Hepatic stellate cell (primary cell): Measurements from ENCODE around the gene ZBP1.
"Not testable (repeated sequence)": the region's sequence is repeated elsewhere in the genome, so short reads cannot be mapped to it uniquely, and the experiment has no call there.

Experiments used
- DNase-seq: peaks from one replicate; pipeline ENCODE4 v3.0.0; 2011; ENCODE audit warnings: low spot score

Gene ZBP1

GRCh38 chr20:57647006-57647932 is 27.0 kb upstream of the ZBP1 start:
- DNase-seq, result no peak

GRCh38 chr20:57638895-57639236 is 18.6 kb upstream of the ZBP1 start:
- DNase-seq, result no peak

DNA sequence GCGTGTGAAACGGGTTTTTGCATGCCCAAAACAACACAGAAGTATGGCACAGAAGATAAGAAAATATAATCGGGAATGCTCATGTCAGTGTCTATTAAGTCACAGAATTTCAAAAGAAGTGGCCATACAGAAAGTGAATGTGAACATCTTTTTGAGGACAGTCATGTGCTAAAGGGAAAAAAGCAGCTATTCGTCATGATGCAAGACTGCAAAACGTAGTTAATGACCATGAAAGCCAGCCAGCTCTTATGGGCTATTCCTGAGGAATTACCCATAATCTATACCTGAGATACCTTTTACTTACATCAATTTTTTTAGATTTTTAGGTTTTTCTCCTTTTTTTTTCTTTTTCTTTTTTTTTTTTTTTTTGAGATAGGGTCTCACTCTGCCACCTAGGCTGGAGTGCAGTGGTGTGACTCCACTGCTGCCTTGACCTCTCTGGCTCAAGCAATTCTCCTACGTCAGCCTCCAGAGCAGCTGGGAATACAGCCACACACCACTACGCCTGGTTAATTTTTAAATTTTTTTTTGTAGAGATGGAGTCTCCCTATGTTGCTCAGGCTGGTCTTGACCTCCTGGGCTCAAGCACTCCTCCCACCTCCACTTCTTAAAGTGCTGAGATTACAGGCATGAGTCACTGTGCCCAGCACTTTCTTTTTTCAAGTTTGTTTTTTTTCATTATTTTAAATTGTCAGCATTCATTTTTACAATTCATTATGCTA is 18.1 kb upstream of the ZBP1 start:
- no peak for DNase-seq

- no peak for DNase-seq
These were observed 13.8 kb upstream of the ZBP1 start for GRCh38 chr20:57633945-57634491.

DNA sequence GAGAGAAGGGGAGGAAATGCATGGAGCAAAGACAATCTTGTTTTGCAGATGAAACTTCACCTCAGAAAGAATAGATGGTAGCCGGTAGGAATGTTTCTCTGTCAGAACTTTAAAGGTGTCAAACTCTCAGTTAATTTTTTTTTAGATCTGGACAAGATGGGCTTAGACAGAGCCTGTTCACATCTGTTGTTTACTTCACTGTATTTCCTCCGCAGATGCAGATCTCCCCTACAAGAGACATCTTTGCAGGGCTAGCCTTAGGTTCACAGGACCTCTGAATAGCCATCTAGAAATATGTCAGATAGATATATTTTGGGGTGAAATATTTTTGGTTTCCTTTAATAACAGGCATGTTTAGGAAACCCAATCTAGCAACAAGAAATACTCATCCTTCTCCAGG is 12.1 kb upstream of the ZBP1 start:
- DNase-seq, result no peak

DNA sequence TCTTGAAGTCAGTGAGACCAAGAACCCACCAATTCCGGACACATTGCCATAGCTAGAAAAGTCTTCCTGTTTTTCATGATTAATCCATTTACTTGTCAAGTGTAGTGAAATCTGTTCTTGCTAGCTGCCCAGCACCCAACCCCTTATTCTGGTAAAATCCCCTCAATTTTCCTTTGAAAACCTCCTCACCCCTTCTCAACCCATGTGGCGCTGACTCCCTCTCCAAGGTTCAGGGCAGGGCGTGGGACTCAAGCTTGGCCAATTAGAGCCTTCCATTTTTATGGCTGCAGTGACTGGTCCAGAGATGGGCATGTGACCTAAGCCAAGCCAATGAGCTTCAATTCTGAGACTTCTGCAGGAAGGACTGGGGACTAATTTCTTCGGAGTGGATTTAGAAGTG is 9.8 kb upstream of the ZBP1 start:
- DNase-seq, result no peak

DNA sequence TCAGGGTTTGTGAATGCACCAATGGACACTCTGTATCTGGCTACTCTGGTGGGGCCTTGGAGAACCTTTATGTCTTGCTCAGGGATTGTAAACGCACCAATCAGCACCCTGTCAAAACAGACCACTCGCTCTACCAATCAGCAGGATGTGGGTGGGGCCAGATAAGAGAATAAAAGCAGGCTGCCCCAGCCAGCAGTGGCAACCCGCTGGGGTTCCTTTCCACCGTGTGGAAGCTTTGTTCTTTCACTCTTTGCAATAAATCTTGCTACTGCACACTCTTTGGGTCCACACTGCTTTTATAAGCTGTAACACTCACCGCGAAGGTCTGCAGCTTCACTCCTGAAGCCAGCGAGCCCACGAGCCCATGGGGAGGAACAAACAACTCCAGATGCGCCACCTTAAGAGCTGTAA is 9.3 kb upstream of the ZBP1 start:
- not testable (repeated sequence) for DNase-seq

- not testable (repeated sequence) for DNase-seq
These were observed 8.7 kb upstream of the ZBP1 start for GRCh38 chr20:57628962-57629308.

GRCh38 chr20:57628047-57628961 is 8.1 kb upstream of the ZBP1 start:
- DNase-seq, result no peak

DNA sequence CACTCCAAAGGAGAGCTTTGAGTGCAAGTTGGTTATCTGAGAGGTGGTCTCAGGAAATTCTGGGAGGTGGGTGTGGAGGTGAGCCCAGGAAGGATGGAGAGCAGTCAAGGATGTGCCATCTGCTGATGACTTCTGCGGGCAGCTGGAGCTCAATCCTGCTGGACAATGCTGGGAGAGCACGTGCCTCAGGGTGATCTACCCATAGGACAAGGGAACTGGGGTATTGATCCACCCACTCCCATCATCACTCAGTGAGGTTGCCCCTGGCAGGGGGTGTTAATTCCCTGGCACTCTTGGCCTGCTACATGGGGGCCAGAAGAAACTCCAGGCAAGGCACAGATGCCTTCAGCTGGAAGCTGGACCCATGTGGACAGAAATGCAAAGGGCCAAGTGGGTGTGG is 7.1 kb upstream of the ZBP1 start:
- no peak for DNase-seq

GRCh38 chr20:57625978-57626377 is 5.8 kb upstream of the ZBP1 start:
- no peak for DNase-seq

GRCh38 chr20:57625181-57625958 is 5.1 kb upstream of the ZBP1 start:
- no peak for DNase-seq

DNA sequence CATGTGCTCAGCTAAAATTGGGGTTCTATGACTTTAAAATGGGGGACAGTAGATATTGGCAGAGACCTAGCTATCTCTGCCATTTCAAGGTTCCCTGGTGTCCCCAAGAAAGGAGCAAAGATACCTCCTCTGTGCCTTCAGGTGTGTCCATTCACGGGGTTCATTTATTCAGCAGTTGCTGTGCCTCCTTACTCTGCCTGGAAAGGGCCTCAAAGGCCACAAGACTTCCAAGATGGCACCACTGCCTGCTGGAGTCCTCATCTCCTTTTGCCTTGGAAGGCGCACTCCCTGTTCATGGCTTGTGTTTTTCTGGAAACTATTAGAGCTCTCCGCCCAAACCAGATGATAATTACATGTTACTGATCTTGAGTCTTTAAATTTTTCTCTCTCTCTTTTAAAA is 3.9 kb upstream of the ZBP1 start:
- no peak for DNase-seq

- DNase-seq, result no peak
These were observed 2.6 kb upstream of the ZBP1 start for GRCh38 chr20:57622579-57623381.

GRCh38 chr20:57622201-57622570 is 2.0 kb upstream of the ZBP1 start:
- no peak for DNase-seq

DNA sequence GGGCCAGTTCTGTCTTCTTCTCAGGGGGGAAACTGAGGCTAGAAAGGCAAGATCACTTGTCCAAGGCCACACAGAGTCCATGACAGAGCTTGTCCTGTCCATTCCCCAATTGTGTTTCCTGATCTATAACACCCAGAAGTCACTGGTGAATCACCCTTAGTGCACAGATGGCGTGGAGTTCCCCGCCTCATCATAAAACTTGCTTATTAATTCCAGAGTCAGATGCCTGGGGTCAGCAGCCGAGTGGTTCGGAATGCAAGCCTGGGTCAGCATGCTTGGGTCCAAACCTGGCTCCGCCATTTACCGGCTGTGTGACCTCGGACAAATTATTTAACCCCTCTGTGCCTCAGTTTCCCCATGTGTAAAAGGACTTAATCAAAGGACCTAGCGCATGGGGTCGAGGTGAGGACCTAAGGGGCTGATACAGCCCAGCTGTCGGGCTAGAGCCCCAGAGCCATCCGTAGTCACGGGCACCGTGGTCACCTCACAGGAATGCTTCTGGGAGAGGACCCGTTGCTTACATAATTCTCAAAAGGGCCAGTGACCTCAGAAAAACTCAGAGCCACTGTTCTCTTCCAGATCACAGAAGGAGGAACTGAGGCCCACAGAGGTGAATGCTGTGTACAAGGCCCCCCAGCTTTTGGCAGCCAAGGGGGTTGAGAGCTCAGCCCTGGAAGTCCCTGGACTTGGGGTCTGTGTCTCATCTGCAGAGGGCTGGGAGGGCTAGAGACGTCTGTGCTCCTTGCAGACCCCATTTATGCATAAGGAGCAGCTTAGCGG is 1.4 kb upstream of the ZBP1 start:
- no peak for DNase-seq

GRCh38 chr20:57620999-57621398 is 773 bp upstream of the ZBP1 start:
- DNase-seq, result no peak

DNA sequence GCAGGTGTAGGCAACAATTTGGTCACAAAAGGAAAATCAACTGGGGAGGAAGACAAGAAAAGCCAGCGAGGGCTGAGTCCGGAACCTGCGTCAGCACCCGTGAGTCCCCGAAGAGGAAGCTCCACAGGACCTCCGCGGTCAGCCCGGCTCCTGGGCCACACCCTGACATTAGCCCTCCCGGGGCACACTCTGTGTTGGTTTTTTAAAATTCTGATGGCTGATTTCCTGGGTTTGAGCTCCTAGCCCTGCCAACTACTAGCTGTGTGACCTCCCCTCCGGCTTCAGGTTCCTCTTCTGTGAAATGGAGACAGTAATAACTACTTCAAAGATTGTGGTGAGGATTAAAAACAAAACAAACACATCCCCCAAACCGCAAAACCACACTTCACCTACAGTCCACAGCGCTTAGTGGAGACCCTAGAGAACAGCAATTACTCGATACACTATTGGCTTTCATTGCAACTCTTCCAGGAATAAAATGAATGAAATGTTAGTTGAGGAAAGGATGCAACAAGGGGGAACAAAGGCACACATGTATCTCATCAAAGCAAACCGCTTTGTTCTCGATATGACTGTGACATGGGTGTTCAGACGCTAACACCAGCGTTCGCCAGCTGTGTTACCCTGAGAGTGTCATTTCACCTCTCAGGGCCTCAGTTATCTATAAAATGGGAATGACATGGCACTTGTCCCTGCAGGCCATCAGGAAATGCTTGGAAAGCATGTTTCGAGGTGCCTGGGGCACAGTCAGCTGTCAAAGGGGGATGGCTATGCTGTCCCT is 985 bp downstream of the ZBP1 start:
- no peak for DNase-seq

DNA sequence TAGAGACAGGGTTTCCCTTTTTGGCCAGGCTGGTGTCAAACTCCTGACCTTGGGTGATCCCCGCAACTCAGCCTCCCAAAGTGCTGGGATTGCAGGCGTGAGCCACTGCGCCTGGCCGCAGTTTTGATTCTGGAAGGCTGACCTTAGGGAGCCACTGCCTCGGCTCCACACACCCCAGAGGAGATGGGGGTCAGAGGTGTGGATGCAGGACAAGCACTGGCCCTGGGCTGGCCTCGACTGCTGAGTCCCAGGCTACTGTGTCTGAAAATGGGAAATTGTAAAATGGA is 1.5 kb downstream of the ZBP1 start:
- no peak for DNase-seq
